ENCODE measurements around the gene CCDC149.

GRCh38 chr4:24837336-24837735, 75.5 kb downstream of the CCDC149 start:
- TF ChIP-seq TAF1 (IDR thresholded peaks at IDR 0.05; ENCODE audit: borderline replicate concordance, insufficient read depth, low read length), result no peak
- no peak for TF ChIP-seq POLR2AphosphoS5 (IDR thresholded peaks at IDR 0.05; ENCODE audit: low read depth, low read length)
- TF ChIP-seq REST (IDR thresholded peaks at IDR 0.05; ENCODE audit: insufficient read depth in 1 of 2, low read depth in 2 of 2, low read length in 2 of 2), result no peak
